Measurements from ENCODE around the gene TADA2B. TPM values are rescaled to one million over a fixed set of nuclear protein-coding genes. Genes with fewer than 3 reads are reported as not detected.

Gene TADA2B
- polyA plus RNA-seq, 4 donors: 20.9 to 23.1 (median 22.2) TPM

DNA sequence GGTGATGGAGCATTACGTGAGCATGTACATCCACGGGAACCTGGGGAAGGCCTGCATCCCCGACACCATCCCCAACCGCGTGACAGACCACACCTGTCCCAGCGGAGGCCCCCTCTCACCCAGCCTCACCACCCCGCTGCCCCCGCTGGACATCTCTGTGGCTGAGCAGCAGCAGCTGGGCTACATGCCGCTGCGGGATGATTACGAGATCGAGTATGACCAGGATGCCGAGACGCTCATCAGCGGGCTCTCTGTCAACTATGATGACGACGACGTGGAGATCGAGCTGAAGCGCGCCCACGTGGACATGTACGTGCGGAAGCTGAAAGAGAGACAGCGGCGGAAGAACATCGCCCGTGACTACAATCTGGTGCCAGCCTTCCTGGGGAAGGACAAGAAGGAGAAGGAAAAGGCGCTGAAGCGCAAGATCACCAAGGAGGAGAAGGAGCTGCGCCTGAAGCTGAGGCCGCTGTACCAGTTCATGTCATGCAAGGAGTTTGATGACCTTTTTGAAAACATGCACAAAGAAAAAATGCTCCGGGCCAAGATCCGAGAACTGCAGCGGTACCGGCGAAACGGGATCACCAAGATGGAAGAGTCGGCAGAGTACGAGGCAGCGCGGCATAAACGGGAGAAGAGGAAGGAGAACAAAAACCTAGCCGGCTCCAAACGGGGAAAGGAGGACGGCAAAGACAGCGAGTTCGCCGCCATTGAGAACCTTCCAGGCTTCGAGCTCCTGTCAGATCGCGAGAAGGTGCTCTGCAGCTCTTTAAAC, 11.1 kb downstream of the TADA2B start:
- DNase-seq (ENCODE audit: low read depth in 4 of 4, low spot score in 3 of 4): no peak

DNA sequence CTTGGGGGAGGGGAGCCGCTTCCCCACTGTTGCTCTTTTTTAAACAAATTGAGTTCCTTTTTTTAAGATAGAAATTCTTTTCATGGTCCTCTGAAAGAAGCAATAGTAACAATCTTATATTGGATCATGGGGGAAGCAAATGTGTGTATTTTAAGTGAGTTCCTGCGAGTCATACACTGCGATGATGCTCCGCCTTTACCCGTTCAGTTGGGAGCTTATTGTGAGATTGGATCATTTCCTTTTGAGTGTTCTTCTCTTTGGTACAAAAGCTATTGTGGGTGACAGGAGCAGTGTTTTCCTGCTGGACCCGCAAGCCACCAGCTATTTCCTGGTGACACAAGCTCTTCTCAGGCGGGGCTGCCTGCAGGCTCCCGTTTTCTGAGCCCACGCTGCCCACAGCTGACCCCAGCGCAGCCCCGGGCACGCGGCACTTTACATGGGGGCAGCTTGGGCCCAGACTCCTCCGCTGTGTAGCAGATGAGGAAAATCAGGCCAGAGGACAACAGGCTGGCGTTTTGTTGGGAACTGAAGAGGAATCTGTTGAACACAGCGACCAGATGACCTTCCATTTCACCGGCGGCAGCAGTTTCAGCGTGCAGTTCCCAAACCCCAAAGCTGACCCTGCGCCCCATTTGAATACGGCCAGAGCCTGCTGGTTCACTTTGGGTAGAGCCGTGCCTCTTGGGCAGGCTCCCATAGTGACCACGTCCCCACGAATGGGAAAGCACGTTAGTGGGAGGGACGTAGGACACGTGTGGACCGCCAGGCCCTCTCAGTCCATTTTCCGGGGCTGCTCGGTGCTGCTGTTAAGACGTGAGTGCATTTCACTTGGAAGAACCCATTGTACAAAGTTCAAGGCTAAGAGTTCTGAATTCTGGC, 12.2 kb downstream of the TADA2B start:
- no peak for DNase-seq (ENCODE audit: low read depth in 4 of 4, low spot score in 3 of 4)

DNA sequence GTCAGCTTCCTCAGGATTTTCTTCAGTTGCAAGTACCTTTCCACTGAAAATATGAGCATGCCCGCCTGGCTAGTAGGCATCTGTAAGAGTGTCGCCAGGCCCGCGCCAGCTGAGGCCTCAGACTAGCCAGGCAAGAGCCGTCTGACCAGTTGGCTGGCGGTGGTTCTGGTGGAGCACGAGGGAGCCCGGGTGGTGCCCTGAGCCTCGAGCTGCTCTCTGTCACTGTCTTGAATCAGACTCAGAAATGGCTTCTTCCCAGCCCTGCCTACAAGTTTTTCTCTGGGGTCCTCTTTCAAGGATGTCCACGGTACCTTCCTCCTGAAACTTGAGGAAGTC, 12.8 kb downstream of the TADA2B start:
- DNase-seq (ENCODE audit: low read depth in 4 of 4, low spot score in 3 of 4): no peak

DNA sequence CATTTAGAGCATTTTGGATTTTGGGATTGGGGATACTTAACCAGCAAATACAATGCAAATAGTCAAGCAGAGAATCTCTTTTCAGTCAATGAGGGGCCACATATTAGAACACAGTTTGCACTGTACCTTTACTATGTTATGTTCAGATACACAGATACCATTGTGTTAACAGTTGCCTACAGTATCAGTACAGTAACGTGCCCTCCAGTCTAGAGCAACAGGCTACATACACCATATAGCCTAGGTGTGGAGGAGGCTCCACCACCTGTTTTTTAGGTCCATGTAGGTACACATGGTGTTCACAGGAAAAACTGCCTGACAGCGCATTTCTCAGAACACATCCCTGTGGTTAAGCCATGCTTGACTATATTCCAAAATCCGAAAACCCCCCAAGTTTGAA, 15.6 kb downstream of the TADA2B start:
- no peak for DNase-seq (ENCODE audit: low read depth in 4 of 4, low spot score in 3 of 4)

DNA sequence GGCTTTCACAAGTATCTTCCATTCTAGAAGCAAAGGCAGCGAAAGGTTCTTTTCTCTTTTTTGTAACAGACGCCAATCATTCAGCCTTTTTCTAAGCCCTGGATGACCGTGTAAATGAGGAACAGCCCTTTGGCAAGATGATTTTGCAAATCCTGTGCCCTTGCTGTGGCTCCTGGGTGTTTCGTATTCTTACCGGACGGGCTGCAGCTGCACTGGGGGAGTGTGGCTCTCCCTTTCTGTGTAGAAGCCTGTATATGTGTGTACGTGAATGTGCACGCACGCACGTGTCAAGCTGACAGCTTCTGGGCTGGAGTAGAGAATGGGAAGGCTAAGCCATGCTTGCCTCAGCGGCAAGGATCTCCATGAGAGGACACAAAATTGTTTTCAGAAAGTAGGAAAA, 16.5 kb downstream of the TADA2B start:
- DNase-seq (ENCODE audit: low read depth in 4 of 4, low spot score in 3 of 4): no peak

DNA sequence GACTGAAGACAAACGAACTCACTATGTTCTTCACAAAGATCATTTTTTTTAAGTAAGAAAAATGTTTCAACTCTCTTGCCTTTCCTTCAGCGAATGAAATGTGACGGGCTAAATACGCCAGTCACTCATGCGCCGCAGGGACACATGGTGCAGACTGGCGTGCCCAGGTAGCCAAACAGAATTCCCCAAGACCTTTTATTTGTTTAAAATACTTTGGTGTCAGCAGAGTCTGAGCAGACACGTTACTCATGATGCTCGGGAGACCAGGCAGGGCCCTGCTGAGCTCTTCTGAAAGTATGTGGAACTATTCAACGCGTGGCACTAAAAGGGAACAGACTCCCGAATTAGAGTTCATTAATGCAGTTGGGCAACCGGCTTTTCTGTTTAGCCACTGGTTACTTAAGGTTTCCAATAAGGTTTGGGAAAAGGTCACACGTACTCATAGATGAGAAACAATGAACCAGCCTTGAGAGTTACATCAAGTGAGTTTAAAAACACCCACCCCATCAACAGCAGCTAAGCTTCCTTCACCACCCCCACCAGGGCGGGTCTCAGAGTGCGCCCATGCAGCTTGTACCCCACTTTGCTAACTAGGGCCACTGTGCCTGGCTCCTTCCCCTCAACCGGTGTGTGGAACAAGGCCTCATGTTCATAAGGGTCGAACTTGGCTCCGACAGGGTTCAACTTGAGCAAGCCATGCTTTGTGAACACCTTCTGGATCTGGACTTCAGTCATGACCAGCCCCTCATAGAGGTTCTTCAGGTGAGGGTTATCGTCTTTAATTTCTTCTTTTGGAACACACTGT, 17.4 kb downstream of the TADA2B start:
- DNase-seq (ENCODE audit: low read depth in 4 of 4, low spot score in 3 of 4): no peak

DNA sequence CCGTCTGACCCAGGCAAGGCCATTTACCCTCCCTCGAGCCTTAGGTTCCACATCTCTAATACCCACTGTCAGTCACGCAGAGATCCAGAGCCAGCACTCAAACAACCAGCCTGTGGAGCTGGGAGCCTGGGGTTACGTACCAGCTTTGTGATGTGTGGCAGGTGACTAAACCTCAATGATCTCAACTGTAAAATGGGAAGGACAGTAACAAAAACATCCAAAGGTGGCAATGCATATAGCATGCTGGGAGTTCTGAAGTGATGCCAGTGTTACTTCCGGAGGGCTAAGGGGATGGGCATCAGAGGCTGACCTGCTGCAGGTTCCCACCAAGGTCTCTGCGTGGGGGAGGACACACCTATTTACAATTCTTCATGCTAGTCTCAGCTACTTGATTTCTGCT, 18.6 kb downstream of the TADA2B start:
- no peak for DNase-seq (ENCODE audit: low read depth in 4 of 4, low spot score in 3 of 4)

DNA sequence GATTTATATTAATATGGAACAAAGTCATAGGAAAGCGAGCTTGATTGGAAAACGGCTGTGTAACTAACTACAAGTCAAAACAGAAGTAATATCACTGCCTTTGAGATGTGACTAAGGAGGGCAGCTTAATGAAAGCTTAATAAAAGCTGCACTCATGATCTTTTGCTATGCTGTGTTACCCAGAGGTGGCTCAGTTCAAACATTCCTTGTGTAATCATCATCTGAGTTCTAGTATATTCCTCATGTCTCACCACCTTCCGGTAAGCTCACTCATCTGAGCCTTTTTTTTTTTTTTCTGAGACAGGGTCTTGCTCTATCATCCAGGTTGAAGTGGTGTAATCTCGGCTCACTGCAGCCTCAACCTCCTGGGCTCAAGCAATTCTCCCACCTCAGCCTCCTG, 19.6 kb downstream of the TADA2B start:
- DNase-seq (ENCODE audit: low read depth in 4 of 4, low spot score in 3 of 4): no peak

DNA sequence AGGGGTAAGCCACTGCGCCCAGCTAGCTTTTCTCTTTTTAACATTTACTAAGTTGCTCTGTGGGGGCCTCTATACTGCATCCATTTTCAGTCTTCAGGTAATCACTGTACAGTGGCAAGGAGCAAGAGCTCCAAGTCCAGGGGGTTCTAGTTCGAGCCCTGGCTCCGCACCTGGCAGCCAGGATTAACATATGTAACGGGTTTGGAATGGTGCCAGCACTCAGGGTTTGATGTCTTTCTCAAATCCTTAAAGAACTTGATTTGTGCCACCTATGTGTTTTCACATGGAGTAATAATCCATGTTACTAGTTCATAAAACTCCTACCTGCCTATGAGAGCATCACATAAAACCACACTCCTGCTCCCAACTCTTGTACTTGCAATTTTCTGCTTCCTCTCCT, 20.2 kb downstream of the TADA2B start:
- no peak for DNase-seq (ENCODE audit: low read depth in 4 of 4, low spot score in 3 of 4)

DNA sequence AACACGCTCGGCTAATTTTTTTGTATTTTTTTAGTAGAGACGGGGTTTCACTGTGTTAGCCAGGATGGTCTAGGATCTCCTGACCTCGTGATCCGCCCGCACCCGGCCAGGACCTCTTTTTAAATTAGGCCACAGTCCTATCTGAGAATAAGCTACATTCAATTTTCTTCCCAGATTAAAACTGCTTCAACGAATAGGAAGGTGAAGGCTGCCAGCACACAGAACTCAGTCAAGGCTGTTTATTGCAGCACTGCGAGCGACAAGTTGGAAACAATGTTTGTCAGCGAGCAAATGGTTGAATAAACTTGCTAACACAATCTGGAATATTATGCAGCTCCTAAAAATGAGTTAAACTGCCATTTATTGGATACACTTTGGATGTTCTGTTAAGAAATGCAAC, 22.8 kb downstream of the TADA2B start:
- no peak for DNase-seq (ENCODE audit: low read depth in 4 of 4, low spot score in 3 of 4)

DNA sequence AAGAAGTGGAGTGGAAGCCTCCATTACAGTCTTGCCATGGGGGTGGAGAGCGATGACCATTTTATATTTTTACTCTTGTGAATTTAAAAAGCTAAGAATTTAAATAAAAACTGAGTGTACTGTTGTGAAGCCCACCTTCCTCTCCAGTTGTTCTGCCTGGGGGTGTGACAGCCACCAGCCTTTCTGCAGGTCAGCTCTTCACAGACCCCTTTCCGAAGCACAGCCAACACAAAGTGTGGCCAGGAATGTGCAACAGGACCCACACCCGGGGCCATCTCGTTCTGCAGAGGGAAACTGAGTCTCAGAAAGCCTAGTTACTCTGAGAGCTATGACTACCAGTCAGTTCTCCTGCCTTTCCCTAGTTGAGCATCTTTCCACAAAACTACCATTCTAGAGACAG, 23.3 kb downstream of the TADA2B start:
- DNase-seq (ENCODE audit: low read depth in 4 of 4, low spot score in 3 of 4): no peak

DNA sequence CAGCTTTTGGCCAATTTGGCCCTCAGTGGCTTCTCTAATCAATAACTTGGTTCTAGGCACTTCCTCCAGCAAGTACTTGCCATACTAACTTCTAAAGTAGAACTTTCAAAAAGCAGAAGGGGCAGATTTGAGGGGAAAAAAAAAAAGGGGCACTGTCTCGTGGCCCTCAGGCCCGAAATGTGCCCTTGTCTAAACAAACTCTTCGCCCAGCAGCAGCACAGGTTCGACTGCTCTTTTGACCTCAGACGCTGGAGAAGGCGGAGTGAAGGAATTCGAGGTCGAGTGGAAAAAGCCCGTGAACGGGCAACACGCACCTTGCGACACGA, 23.9 kb downstream of the TADA2B start:
- DNase-seq (ENCODE audit: low read depth in 4 of 4, low spot score in 3 of 4): no peak

DNA sequence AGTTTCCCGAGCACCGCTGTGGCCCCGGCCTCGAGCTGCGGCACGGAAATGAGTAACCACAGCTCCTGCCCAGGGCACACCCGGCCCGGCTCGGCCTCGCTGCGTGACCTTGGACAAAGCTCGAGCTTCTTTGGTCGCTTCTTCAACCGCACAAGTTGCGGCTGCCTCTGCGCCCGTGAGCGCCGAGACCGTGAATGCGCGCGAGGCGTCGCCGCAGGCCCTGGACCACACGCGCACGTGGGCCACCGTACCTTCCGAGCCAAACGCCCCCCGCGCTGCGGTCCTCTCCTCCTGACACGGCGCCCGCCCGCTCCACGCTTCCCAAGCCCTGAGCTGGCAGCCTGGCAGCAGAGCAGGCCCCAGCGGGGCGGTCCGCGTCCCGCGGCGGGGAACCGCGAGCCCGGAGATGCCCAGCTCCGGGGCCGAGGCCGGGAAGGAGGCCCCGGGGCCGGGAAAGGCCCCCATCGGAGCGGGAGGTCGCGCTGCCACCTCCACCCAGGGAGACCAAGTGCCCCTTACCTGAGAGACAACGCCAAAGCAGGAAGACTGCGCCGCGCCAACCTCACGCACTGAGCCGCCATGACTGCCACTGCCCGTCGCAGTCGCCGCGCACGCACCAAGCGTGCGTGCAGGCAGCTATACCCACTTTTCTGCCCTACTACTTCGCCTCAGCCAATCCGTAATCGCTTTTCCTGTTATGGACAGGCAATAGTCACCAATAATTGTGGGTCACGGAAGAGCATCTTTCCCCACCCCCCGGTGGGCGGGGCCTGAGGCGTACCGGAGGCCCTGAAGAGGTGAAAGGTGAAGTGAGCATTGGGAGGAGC, 24.5 kb downstream of the TADA2B start, which contains the start of gene GRPEL1:
TSS of gene GRPEL1 (minus strand) at position 613 of the 827 bp plus-strand sequence. CDS start at position 581, 32 bp downstream.
- peak; percentile 98 to 99 (median 99) for DNase-seq (ENCODE audit: low read depth in 4 of 4, low spot score in 3 of 4)

DNA sequence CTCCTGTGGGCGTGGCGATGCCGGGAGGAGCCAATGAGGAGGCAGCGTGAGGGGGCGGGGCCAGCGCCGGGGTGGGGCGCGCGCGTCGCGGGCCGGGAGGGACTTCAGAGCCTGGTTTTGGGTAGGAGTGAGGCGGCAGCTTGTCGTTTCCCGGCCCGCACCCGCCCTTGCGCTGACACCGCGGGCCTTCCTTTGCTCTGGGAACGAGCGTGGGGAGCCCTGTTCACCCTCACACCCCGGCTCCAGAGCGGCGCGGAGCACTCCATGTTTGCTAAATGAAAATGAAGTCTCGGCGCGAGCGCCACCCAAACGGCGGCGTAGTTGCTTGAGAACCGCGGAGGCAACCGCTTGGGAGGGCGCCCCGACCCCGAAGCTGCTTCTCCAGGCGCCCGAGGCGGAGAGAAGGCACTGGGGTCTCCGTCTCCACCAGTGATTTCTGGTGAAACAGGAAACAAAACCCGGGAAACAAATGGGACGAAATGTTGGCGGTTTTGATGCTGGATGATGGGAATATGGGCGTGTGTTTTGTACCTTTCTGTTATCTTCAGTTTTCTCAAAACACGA, 25.2 kb downstream of the TADA2B start:
- no peak for DNase-seq (ENCODE audit: low read depth in 4 of 4, low spot score in 3 of 4)

DNA sequence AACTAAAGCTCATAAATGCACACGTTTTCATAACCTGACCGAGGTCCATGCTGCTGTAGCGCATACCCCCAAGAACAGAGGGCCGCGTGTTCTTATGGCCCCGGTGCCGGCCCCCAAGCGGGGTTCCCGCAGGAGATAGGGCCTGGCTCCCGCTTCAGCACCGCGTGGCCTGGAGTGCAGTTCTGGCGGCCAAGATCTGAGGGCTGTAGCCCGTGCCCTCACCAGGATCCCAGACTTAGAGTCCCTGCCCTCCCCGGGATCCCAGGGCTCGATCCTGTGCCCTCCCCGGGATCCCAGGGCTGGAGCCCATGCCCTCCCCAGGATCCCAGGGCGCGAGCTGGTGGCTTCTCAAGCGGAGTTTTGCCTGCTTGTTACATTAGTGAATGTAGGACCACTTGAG, 25.7 kb downstream of the TADA2B start:
- no peak for DNase-seq (ENCODE audit: low read depth in 4 of 4, low spot score in 3 of 4)

DNA sequence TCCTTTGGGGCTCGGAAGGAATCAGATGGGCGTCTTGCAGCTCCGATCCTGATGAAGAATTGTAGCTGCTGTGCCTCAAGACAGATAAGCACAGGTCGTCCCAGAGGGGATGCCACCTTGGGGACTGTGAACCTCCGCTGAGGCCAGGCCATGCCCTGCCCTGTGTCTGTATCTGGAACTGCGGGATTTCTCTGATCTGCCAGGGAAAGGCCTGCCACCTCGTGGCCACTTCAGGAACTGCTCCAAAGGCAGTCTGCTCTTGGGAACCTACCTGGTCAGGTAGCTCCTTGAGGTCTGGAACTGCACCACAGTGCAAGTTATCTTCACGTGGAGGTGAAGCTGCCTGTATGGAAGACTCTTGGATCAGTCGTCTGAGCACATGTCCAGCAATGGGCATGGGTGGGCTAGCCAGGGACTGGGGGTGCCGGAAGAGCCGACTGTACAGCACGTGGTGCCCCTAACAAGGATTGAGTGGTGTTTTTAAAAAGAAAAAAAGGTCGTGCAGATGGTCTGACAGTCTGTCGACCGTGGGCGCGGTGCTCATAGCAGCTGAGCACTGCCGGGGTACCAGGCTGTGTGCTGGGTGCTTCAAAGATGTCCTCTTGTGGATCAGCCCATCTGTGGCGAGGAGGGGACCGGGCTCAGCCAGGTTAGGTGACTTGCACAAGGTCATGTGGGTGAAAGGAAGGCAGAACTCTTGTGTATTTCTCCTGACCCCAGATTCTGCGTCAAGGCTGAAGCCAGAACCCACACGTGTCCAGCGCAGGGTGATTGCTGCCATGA, 27.7 kb downstream of the TADA2B start:
- peak; percentile 58 to 74 (median 66) for DNase-seq (ENCODE audit: low read depth in 4 of 4, low spot score in 3 of 4)

DNA sequence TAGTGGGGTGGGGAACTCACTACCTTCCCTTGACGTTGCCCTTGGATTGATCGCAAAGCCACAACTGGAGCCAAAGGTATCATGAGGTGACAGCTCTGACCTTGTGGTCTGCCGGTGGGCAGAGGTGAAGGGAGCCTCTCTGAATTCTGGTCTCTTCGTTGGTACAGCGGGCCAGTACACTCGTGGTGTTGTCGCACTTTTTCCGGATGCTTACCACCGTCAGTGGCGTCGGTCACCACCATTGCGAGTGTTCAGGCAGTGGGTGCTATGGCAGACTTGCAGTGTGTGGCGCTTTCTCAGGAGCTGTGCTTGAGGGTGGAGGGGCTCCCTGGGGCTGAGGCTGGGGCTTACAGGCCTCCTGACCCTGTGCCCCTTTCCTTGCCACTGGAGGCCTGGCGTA, 29.9 kb downstream of the TADA2B start:
- no peak for DNase-seq (ENCODE audit: low read depth in 4 of 4, low spot score in 3 of 4)

DNA sequence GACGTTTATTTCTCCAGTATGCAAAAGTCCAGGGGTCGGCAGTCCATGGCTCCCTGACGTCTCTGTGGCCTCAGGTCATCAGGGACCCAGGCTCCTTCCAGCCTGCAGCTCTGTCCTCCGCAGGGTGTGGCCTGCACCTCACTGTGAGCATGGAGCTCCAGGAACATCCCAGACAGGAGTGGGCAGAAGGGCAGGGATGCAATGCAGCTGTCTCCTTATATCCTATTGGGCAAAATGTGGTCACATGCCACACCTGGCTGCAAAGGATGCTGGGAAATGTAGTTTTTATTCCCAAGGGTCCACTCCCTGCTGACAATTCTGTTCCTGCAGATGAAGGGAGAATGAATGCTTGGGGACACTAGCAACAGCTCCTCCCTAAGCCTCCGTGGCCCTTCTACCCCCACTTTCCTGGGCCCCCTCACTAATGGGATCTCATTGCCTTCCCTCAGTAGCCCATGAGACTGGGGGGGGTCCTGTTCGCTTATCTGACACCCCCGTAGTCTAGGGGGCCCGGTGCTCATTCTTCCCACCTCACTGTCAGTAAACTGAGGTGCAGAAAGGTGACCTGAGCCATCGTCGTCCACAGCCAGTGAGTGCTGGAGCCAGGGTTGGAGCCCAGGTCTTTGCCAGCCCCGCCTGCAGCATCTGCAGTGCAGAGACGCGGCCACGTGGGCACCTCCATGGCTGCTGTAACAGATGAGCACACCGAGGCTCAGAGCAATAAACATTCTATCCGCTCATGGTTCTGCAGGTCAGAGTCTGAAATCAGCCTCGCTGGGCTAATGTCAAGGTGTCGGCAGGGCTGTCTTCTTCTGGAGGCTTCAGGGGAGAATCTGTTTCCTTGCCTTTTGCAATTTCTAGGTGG, 30.6 kb downstream of the TADA2B start:
- DNase-seq (ENCODE audit: low read depth in 4 of 4, low spot score in 3 of 4): peak in 1 of 4 donors; percentile 42

All from right renal pelvis (tissue), 4 donors.